Omental fat pad (tissue), 4 donors: Measurements from ENCODE around the gene CTXND1. TPM values are rescaled to one million over a fixed set of nuclear protein-coding genes. Genes with fewer than 3 reads are reported as not detected.

ENCODE experiments used
- ATAC-seq: fragments of 150-250 bp; one replicate; pipeline ENCODE4 v1.9.1; 2016; ENCODE audit warnings: mild to moderate bottlenecking, moderate library complexity; ENCODE audit not compliant: low FRiP score
- DNase-seq: peaks from one replicate; pipeline ENCODE4 v3.0.0-alpha.2; 2019; ENCODE audit warnings: low spot score
- CTCF ChIP-seq, 3 donors: fragments of 450-650 bp; IDR thresholded peaks; one replicate each; pipeline ENCODE4 v1.5.1; 2016 to 2017; ENCODE audit warnings: antibody characterized with exemption in 3 of 3, mild to moderate bottlenecking in 3 of 3, moderate library complexity in 2 of 3
- total RNA-seq, 4 donors: library from RNA; depleted of rRNA; stranded (reverse); fragments of >200 nt; gene quantifications; one replicate each; pipeline ENCODE4 v1.1.0, GENCODE V29; 2016

CTXND1 gene
- total RNA-seq, 4 donors from 2014 or later: 0.16 TPM; not detected in 3

GRCh38 chr15:80270472-80270871, 18.5 kb upstream of the CTXND1 start:
- ATAC-seq (no peak), DNase-seq (no peak)
- no peak for TF ChIP-seq CTCF (IDR thresholded peaks at IDR 0.05)

GRCh38 chr15:80268101-80268500, 16.1 kb upstream of the CTXND1 start:
- ATAC-seq (no peak), DNase-seq (no peak)
- TF ChIP-seq CTCF (IDR thresholded peaks at IDR 0.05): no peak

- no peak for DNase-seq
- ATAC-seq: no peak
- TF ChIP-seq CTCF (IDR thresholded peaks at IDR 0.05): no peak
Measured at GRCh38 chr15:80267658-80268057, 15.6 kb upstream of the CTXND1 start.

- TF ChIP-seq CTCF (IDR thresholded peaks at IDR 0.05): no peak
- ATAC-seq (no peak), DNase-seq (no peak)
Measured at GRCh38 chr15:80266745-80267144, 14.7 kb upstream of the CTXND1 start.

GRCh38 chr15:80266113-80266512, 14.1 kb upstream of the CTXND1 start:
- no peak for ATAC-seq
- no peak for DNase-seq
- no peak for TF ChIP-seq CTCF (IDR thresholded peaks at IDR 0.05)

- ATAC-seq: no peak
- no peak for TF ChIP-seq CTCF (IDR thresholded peaks at IDR 0.05)
- no peak for DNase-seq
Measured at GRCh38 chr15:80265021-80265420, 13.0 kb upstream of the CTXND1 start.

- no peak for TF ChIP-seq CTCF (IDR thresholded peaks at IDR 0.05)
- ATAC-seq (no peak), DNase-seq (no peak)
Measured at GRCh38 chr15:80264031-80264430, 12.0 kb upstream of the CTXND1 start.
